GM23338 (cell line): Measurements from ENCODE around the gene LITAF. TPM values are rescaled to one million over a fixed set of nuclear protein-coding genes. Genes with fewer than 3 reads are reported as not detected.

Source experiments
- ATAC-seq: fragments of 200-7000 bp; cut with Tn5 transposase; 3 replicates; pipeline ENCODE4 v1.9.1; 2020
- DNase-seq: peaks from one replicate; pipeline ENCODE4 v3.0.0-alpha.2; 2015; ENCODE audit warnings: low spot score
- H2AFZ ChIP-seq: fragments of 200-600 bp; sonication (generic); 2 replicates; pipeline ENCODE4 v1.8.0; 2016; ENCODE audit warnings: antibody characterized with exemption, mild to moderate bottlenecking, moderate library complexity
- H3F3A ChIP-seq: fragments of 200-600 bp; sonication (generic); replicated peaks from 2 replicates; pipeline ENCODE4 v1.8.0; 2017; ENCODE audit warnings: antibody characterized with exemption, mixed run types, low read depth
- H3K27ac ChIP-seq: fragments of 200-600 bp; sonication (generic); 2 replicates; pipeline ENCODE4 v1.6.1; 2016; ENCODE audit warnings: low read depth
- H3K27me3 ChIP-seq: fragments of 200-600 bp; sonication (generic); 2 replicates; pipeline ENCODE4 v1.8.0; 2016; ENCODE audit warnings: mild to moderate bottlenecking, mixed run types, moderate library complexity; ENCODE audit not compliant: insufficient read depth
- H3K36me3 ChIP-seq: fragments of 200-600 bp; sonication (generic); 2 replicates; pipeline ENCODE4 v1.8.0; 2016; ENCODE audit warnings: mild to moderate bottlenecking; ENCODE audit not compliant: insufficient read depth
- H3K4me1 ChIP-seq: fragments of 200-600 bp; sonication (generic); 2 replicates; pipeline ENCODE4 v1.8.0; 2016; ENCODE audit warnings: mild to moderate bottlenecking, moderate library complexity; ENCODE audit not compliant: insufficient read depth
- H3K4me2 ChIP-seq: fragments of 200-600 bp; sonication (generic); 2 replicates; pipeline ENCODE4 v1.7.1; 2017; ENCODE audit warnings: mixed run types
- H3K4me3 ChIP-seq: fragments of 200-600 bp; sonication (generic); 2 replicates; pipeline ENCODE4 v1.6.1; 2016; ENCODE audit warnings: mixed run types
- H3K79me2 ChIP-seq: fragments of 200-600 bp; sonication (generic); replicated peaks from 2 replicates; pipeline ENCODE4 v1.8.0; 2017; ENCODE audit warnings: mild to moderate bottlenecking; ENCODE audit not compliant: insufficient read depth
- H3K9me2 ChIP-seq: fragments of 200-600 bp; sonication (generic); 2 replicates; pipeline ENCODE4 v1.8.0; 2017; ENCODE audit not compliant: insufficient read depth
- H4K20me1 ChIP-seq: fragments of 200-600 bp; sonication (generic); replicated peaks from 2 replicates; pipeline ENCODE4 v1.8.0; 2017; ENCODE audit warnings: mild to moderate bottlenecking; ENCODE audit not compliant: insufficient read depth
- H3K27ac Mint-ChIP-seq: 2 replicates; pipeline ENCODE4 v1.8.0; 2020; ENCODE audit warnings: inconsistent platforms, mild to moderate bottlenecking, moderate library complexity, mixed read lengths
- H3K27me3 Mint-ChIP-seq: 3 replicates; pipeline ENCODE4 v1.8.0; 2022; ENCODE audit warnings: low read depth, mild to moderate bottlenecking, moderate library complexity, mixed read lengths, inconsistent platforms; ENCODE audit not compliant: insufficient read depth, poor library complexity
- H3K36me3 Mint-ChIP-seq: 3 replicates; pipeline ENCODE4 v1.8.0; 2021; ENCODE audit warnings: low read depth, mild to moderate bottlenecking, inconsistent platforms, moderate library complexity, mixed read lengths
- H3K4me1 Mint-ChIP-seq: 3 replicates; pipeline ENCODE4 v1.8.0; 2020; ENCODE audit warnings: mild to moderate bottlenecking, inconsistent platforms, mixed read lengths
- H3K4me3 Mint-ChIP-seq: 3 replicates; pipeline ENCODE4 v1.8.0; 2021; ENCODE audit warnings: moderate library complexity, mild to moderate bottlenecking, inconsistent platforms, mixed read lengths
- H3K9me3 Mint-ChIP-seq: 3 replicates; pipeline ENCODE4 v1.8.0; 2020; ENCODE audit warnings: moderate library complexity, mild to moderate bottlenecking, inconsistent platforms, mixed read lengths
- EZH2 ChIP-seq: fragments of 200-600 bp; sonication (generic); IDR thresholded peaks from one replicate; pipeline ENCODE4 v1.8.0; 2017; ENCODE audit warnings: antibody characterized with exemption, mild to moderate bottlenecking, low read depth; ENCODE audit not compliant: unreplicated experiment
- EZH2phosphoT487 ChIP-seq: fragments of 200-600 bp; sonication (generic); IDR thresholded peaks from one replicate; pipeline ENCODE4 v1.8.1; 2018; ENCODE audit warnings: antibody characterized with exemption; ENCODE audit not compliant: unreplicated experiment
- NANOG ChIP-seq: IDR thresholded peaks from 2 replicates; pipeline ENCODE4 v1.6.1; 2016; ENCODE audit warnings: antibody characterized with exemption, borderline replicate concordance
- STAT1 ChIP-seq: IDR thresholded peaks from one replicate; pipeline ENCODE4 v1.6.1; 2016; ENCODE audit warnings: antibody characterized with exemption; ENCODE audit not compliant: unreplicated experiment
- ZNF114 ChIP-seq: fragments of 250-450 bp; sonication (Bioruptor Pico); IDR thresholded peaks from 2 replicates; pipeline ENCODE4 v1.5.0; 2020; ENCODE audit warnings: mild to moderate bottlenecking, moderate library complexity
- polyA plus RNA-seq: library from polyadenylated mRNA; unstranded; fragments of >200 nt; fragmentation: Nextera tagmentation; extraction: Ambion mirVana; gene quantifications from 2 replicates; pipeline ENCODE4 v1.2.1, GENCODE V29; 2016
- total RNA-seq: library from RNA; depleted of rRNA; stranded (reverse); fragments of >200 nt; shearing (Covaris generic); gene quantifications from 2 replicates; pipeline ENCODE4 v1.2.3, GENCODE V29; 2014
- TF ChIP-seq, protein P1 (sequence below), 2 experiments: fragments of 200-600 bp in 1 of 2; sonication (generic) in 1 of 2; conservative IDR thresholded peaks; 2 replicates each; pipeline versions ENCODE4 v1.5.1 to v1.6.1; 2016 to 2017; ENCODE audit warnings: antibody characterized with exemption in 2 of 2, low read depth in 2 of 2, mild to moderate bottlenecking in 2 of 2, moderate library complexity in 1 of 2
- TF ChIP-seq, protein P2 (sequence below): IDR thresholded peaks from 2 replicates; pipeline ENCODE4 v1.6.1; 2016; ENCODE audit warnings: antibody characterized with exemption

LITAF gene
- total and polyA plus RNA-seq, 2 experiments from 2014 or later = 131 to 158 TPM

DNA sequence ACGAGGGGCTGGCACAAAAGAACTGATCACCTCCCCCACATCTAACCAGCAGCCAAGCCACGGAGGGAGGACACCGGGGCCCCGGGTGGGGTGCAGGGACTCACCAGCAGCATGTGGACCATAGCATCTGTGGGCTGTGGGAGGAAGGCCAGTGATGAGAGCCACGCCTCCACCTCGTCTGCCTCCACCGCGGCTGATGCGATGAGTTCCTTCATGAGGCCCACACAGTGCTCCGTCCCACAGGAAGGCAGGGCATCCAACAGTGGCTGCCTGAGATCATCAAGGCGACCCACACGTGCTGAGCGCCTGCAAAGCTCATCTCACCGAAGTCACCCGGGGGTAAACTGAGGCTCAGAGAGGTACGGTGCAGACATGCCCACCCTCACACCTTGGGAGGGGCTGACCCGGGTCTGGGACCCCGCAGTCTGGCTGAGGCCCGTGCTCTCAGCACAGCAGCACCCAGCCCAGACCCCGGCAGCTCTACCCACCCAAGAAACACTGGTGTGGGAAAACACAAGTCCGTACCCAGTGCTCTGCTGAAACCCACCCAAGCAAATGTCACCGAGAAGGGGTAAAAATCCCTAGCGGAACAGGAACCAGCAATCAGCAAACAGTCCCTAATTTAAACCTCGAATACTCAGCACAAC lies 85.9 kb downstream of the LITAF start (continued):
- TF ChIP-seq ZNF114 (no peak), EZH2 (no peak)
- TF ChIP-seq, protein P1, sequence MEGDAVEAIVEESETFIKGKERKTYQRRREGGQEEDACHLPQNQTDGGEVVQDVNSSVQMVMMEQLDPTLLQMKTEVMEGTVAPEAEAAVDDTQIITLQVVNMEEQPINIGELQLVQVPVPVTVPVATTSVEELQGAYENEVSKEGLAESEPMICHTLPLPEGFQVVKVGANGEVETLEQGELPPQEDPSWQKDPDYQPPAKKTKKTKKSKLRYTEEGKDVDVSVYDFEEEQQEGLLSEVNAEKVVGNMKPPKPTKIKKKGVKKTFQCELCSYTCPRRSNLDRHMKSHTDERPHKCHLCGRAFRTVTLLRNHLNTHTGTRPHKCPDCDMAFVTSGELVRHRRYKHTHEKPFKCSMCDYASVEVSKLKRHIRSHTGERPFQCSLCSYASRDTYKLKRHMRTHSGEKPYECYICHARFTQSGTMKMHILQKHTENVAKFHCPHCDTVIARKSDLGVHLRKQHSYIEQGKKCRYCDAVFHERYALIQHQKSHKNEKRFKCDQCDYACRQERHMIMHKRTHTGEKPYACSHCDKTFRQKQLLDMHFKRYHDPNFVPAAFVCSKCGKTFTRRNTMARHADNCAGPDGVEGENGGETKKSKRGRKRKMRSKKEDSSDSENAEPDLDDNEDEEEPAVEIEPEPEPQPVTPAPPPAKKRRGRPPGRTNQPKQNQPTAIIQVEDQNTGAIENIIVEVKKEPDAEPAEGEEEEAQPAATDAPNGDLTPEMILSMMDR (conservative IDR thresholded peaks at IDR 0.05; ENCODE audit: low read depth in 2 of 2) = no peak

DNA sequence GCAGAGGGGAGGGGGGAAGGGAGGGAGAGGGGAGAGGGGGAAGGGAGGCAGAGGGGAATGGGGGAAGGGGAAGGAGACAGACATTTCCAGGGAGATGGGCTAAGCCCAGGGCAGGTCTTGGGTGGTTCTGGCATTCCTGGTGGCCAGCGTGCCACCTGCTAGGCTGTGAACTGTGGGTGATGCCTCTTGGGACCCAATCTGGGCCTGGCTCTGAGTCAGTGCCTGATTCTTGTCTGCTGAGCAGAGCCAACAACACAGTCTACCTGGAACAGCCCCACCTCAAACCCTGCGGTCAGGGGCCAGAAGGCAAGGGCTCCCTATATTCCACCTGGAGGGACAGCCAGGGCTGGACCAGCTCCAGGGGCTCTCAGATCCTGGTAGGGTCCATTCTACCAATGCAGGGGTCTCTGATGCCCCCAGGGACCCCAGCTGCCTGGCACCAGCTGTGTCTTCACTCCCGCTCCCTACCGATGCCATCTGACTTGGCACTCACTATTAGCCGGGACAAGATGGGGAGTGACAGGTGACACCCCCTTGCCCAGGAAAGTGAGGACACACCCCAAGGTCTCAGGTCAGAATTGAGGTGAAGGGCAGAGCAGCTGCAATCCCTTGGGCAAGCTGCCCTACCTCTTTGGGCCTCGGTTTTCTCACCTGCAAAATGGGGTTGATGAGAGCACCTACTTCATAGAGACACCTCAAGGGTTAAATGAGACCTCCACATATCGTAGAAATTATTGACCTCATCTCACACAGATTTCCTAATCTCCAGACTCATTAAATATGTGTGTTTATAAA lies 87.2 kb downstream of the LITAF start:
- Histone ChIP-seq H3F3A (peaks cover 9% of the 10 kb centered on the region; the same call in 1 of the 2 replicates), H3K4me3 (no peak overlapping the region), H3K9me2 (no peaks in the 10 kb centered on the region), H4K20me1 (no peaks in the 10 kb centered on the region), H3K27ac (no peak overlapping the region), H3K4me1 (peaks cover 30% of the 10 kb centered on the region), H3K4me2 (no peak overlapping the region), H3K36me3 (no peaks in the 10 kb centered on the region), H2AFZ (no peak overlapping the region), H3K79me2 (no peaks in the 10 kb centered on the region), H3K27me3 (no peaks in the 10 kb centered on the region)
- no peak for ATAC-seq
- peak; percentile 38 for DNase-seq
- Mint-ChIP-seq H3K36me3 (no peaks in the 10 kb centered on the region), H3K9me3 (no peaks in the 10 kb centered on the region; the same call in 2 of the 3 replicates), H3K4me1 (peaks cover 48% of the 10 kb centered on the region), H3K4me3 (no peak overlapping the region), H3K27me3 (peaks cover 13% of the 10 kb centered on the region), H3K27ac (no peak overlapping the region)
- TF ChIP-seq EZH2phosphoT487 (no peak), STAT1 (no peak), NANOG (no peak), ZNF114 (no peak)
- TF ChIP-seq, protein P2, sequence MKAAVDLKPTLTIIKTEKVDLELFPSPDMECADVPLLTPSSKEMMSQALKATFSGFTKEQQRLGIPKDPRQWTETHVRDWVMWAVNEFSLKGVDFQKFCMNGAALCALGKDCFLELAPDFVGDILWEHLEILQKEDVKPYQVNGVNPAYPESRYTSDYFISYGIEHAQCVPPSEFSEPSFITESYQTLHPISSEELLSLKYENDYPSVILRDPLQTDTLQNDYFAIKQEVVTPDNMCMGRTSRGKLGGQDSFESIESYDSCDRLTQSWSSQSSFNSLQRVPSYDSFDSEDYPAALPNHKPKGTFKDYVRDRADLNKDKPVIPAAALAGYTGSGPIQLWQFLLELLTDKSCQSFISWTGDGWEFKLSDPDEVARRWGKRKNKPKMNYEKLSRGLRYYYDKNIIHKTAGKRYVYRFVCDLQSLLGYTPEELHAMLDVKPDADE = no peak
- TF ChIP-seq, protein P1 (conservative IDR thresholded peaks at IDR 0.05; ENCODE audit: low read depth in 2 of 2) = no peak
